ENCODE data around the gene KLHDC3.

GRCh38 chr6:43016943-43017334, 2.9 kb downstream of the KLHDC3 start:
- TF ChIP-seq PCBP1 (IDR thresholded peaks at IDR 0.05; ENCODE audit: low read depth, low read length, poor library complexity, severe bottlenecking) (no peak), RFX5 (IDR thresholded peaks at IDR 0.05; ENCODE audit: low read depth, low read length) (no peak), ZNF695 (CRISPR knock-in tag; IDR thresholded peaks at IDR 0.05) (no peak), EP300 (IDR thresholded peaks at IDR 0.05; ENCODE audit: low read length) (no peak), NBN (IDR thresholded peaks at IDR 0.05; ENCODE audit: low read depth) (no peak), ATF3 (IDR thresholded peaks at IDR 0.05) (no peak), ATF3 (CRISPR knock-in tag; conservative IDR thresholded peaks at IDR 0.05) (no peak), ZNF551 (CRISPR knock-in tag; IDR thresholded peaks at IDR 0.05) (no peak), BCL6 (CRISPR knock-in tag; IDR thresholded peaks at IDR 0.05) (no peak), ZNF639 (CRISPR knock-in tag; conservative IDR thresholded peaks at IDR 0.05 in 1 of 2, IDR thresholded peaks at IDR 0.05 in 1 of 2) (no peak)
